ENCODE data around the gene FAM168A.

FAM168A gene

DNA sequence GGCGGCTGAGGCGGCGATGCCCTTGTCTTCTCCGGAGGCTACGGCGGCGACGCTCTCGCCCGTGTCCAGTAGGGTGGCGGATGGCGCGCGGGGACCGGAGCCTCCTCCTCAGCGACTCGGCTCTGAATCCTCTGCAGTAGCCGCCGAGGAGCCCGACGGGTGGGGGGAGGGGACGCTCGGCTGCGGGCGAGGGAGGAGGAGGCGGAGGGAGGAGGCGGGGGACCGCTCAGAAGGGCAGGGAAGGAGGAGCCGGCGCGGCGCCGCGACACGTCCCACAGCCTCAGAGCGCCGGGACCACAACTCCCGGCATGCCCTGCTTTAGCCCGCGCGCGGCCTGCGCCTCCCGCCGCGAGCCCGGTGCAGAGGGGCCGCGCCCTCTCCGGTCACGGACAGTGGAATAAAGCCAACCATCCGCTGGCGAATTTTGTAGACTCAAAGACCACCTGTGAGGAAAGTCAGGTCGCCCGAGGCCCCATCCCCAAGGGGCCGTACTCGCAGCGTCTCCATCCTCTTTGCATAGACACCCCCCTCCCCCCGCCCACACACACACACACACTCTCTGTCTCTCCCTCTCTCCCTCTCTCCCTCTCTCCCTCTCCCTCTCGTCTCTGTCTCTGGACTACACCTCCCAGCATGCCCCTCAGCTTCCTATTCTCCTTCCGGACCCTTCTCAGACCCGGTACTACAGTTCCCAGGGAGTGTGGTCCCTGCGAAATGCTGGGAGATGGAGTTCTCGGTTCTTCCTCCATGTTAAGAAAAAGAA lies at the start of gene FAM168A:
Gene FAM168A (minus strand): TSS at position 157 of the 763 bp plus-strand sequence. CDS start 129,638 bp downstream, outside the sequence.
- peak; percentile 97 for DNase-seq (ENCODE audit: low spot score)

- peak; percentile 89 for DNase-seq (ENCODE audit: low spot score)
Measured at GRCh38 chr11:73647459-73648100, 49.7 kb upstream of the FAM168A start.

DNA sequence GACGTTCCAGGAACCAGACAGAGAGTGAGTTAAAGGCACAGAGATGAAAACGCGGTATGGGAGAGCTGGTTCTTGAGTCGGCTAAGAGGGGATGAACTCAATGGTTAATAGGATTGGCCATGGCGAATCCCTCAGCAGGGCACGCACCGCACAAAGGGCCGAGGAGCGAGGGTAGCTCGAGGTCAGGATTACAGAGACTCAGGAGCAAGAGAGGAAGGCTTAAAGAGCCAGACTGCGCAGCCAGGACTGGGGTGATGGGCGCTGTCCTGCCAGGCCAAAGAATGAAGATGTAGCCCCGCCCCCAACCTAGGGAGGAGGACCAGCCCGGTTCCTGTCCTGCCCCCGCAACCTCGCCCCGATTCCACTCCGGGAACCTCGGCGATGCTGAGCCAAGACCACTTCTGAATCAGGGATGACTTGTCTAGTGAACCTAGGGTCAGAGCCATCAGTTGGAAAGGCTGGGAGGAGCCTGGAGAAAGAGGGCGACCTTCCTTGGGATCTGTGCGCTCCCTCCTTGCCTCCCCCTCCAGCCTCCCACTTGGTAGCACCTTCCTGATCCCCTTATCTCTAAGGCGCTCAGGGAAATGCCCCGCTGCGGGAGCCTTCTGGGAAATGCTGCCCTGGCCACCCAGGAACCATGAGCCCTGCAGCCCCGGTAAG lies 48.2 kb upstream of the FAM168A start, which contains the start of gene PLEKHB1:
Gene PLEKHB1 (plus strand): TSS at position 610 of the 660 bp plus-strand sequence. CDS start 28 bp downstream, at position 638.
- DNase-seq (ENCODE audit: low spot score) = no peak

GRCh38 chr11:73645121-73645969 lies 47.4 kb upstream of the FAM168A start:
- DNase-seq (ENCODE audit: low spot score) = peak; percentile 25

DNA sequence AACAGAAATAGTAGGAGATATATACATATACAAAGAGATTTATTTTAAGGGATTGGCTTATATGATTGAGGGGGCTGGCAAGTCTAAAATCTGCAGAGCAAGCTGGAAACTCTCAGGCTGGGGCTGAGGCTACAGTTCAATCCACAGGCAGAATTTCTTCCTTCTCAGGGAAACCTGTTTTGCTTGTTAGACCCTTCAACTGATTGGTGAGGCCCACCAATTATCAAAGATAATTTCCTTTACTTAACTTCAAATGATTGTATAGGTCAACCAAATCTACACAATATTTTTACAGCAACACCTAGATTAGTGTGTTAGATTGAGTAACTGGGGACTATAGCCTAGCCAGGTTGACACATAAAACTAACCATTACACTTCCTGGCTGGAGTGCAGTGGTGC lies 43.8 kb upstream of the FAM168A start:
- no peak for DNase-seq (ENCODE audit: low spot score)

- no peak for DNase-seq (ENCODE audit: low spot score)
Measured at GRCh38 chr11:73640592-73640991, 42.7 kb upstream of the FAM168A start.

- no peak for DNase-seq (ENCODE audit: low spot score)
Measured at GRCh38 chr11:73637012-73637411, 39.1 kb upstream of the FAM168A start.

GRCh38 chr11:73636249-73636648 lies 38.3 kb upstream of the FAM168A start:
- DNase-seq (ENCODE audit: low spot score) = peak; percentile 16

- no peak for DNase-seq (ENCODE audit: low spot score)
Measured at GRCh38 chr11:73635721-73636120, 37.8 kb upstream of the FAM168A start.

DNA sequence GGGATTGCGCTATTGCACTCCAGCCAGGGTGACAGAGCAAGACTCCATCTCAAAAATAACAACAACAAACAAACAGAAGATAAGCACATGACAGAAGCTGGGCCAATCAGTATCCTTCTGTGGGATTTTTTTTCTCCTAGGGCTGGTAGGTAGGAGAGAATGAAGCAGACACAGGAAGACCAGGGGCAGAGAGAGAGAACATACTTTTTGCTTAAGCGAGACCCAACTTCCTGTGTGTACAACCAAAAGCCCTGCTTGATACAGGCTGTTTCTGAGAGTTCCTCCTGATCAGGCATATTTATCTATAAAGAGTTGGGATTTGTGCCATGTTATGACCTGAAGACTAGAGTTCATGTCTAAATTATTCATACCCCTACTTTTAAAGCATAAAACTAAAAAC lies 36.1 kb upstream of the FAM168A start:
- DNase-seq (ENCODE audit: low spot score) = no peak

GRCh38 chr11:73632996-73633395 lies 35.1 kb upstream of the FAM168A start:
- DNase-seq (ENCODE audit: low spot score) = no peak

DNA sequence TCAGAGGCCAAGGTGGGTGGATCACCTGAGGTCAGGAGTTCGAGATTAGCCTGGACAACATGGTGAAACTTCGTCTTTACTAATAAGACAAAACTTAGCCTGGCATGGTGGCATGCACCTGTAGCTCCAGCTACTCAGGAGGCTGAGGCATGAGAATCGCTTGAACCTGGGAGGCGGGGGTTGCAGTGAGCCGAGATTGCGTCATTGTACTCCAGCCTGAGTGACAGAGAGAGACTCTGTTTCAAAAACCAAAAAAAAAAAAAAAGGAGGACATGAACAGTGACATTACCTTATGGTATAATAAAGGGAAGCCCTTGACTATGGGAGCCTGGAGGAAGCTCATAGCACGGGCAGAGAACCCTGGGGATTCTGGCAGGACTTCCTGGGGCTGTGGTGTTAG lies 32.0 kb upstream of the FAM168A start:
- no peak for DNase-seq (ENCODE audit: low spot score)

- peak; percentile 74 for DNase-seq (ENCODE audit: low spot score)
Measured at GRCh38 chr11:73625696-73626318, 27.9 kb upstream of the FAM168A start.

DNA sequence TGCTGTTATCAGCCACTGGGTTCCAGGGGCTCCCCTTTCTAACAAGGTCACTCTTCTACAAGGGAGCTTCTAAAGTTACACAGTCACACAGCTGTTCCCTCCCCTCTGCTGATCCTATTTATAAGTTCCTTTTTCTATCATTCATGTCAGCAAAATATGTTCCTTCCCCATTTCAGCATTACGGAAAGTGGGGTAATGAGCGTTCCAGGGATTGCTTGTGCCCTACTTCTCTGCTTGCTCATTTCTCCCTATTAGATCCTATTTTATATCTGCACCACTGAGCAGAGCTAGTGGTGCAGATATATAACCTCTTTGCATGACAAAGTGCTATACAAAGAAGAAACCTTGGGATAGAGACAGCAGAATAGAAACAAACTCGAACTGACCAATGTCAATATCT lies 25.8 kb upstream of the FAM168A start:
- no peak for DNase-seq (ENCODE audit: low spot score)

DNA sequence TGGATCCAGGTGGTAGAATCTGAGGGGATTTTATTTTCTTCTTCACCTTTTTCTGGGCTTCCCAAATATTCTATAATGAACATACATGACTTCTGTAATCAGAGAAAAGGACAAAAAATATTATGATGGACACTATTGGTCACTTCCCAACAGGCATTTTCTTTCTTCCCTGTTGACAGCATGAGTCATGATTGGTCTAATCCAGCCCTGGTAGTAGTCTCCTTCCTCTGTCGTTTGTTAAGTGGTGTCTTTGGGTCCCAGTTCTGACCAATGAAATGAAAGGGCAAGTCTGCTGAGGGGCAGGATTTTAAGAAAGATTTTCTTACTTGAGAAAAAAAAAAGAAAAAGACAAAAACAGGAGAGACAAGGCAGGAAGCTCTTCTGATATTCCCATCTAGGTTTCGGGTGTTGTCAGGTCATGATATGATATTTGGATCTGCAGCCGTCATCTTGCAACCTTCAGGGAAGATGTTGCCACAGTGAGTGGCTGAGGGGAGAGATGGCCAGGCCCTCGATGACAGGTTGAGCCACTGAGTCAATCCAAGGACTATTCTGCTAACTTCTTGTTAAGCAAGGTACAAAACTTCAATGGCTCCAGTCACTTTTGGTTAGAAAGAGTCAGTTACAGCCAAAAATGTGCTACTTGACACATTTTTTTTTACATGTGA lies 25.1 kb upstream of the FAM168A start:
- DNase-seq (ENCODE audit: low spot score) = no peak

- DNase-seq (ENCODE audit: low spot score) = no peak
Measured at GRCh38 chr11:73614591-73614990, 16.7 kb upstream of the FAM168A start.

DNA sequence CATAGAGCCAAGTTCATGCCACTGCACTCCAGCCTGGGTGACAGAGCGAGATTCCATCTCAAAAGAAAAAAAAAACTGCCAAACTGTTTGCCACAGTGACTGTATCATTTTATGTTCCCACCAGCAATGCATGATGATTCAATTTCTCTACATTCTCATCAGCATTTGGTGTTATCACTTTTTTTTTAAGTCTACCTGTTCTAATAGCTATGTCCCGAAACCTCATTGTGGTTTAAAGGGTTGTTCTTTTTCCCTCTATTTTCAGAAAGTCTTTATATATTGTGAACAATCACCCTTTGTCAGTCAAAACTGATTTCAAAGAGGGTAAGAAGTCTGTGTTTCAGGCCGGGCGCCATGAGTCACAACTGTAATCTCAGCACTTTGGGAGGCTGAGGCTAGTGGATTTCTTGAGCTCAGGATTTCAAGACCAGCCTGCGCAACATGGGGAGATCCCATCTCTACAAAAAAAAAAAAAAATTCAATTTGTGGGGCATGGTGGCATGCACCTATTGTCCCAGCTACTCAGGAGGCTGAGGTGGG lies 14.8 kb upstream of the FAM168A start:
- no peak for DNase-seq (ENCODE audit: low spot score)

- no peak for DNase-seq (ENCODE audit: low spot score)
Measured at GRCh38 chr11:73598719-73599379, 937 bp upstream of the FAM168A start.

GRCh38 chr11:73597336-73597955 lies 466 bp downstream of the FAM168A start:
- DNase-seq (ENCODE audit: low spot score) = no peak

DNA sequence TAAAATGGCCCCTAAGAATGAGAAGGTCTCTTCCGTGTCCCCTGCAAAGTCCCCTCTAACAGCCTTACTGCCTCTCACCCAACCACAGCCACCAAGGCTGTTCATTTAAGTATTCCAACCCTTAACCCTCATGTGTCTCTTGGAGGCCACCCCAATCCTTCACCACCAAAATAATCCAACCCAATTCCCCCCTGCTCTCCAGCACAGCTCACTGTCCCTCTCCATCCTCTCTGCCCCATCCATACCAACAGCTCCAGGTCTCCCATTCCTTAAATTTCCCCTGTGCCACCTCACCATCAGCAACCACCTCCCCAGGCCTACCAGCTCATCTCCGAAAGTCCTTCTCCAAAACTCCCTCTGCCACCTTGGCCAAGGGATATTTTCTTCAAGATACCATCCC lies 1.4 kb downstream of the FAM168A start:
- no peak for DNase-seq (ENCODE audit: low spot score)

All from kidney tubule cell (primary cell).